ENCODE results near the gene RARS1. TPM values are rescaled to one million over a fixed set of nuclear protein-coding genes. Genes with fewer than 3 reads are reported as not detected.

The RARS1 gene
- polyA plus RNA-seq, 4 donors = 54.8 to 123 (median 68.8) TPM

- Histone ChIP-seq H3K9me3 (ENCODE audit: control insufficient read depth in 2 of 2, insufficient read depth in 1 of 2, low read depth in 1 of 2, low read length in 1 of 2) (no peaks in the 10 kb centered on the region), H3K36me3 (ENCODE audit: control insufficient read depth in 3 of 3, insufficient read depth in 2 of 3, low read depth in 1 of 3, low read length in 3 of 3) (peaks cover 0 to 56% (median 26%) of the 10 kb centered on the region in 3 donors), H3K4me1 (ENCODE audit: control insufficient read depth in 3 of 3, insufficient read depth in 2 of 3, low read depth in 1 of 3, low read length in 2 of 3) (no peaks in the 10 kb centered on the region), H3K4me3 (ENCODE audit: low read depth in 1 of 3, low read length in 3 of 3) (no peak overlapping the region), H3K27ac (ENCODE audit: low read depth in 1 of 3, low read length in 2 of 3) (no peak overlapping the region), H3K27me3 (ENCODE audit: control insufficient read depth in 3 of 3, insufficient read depth in 3 of 3, low read length in 3 of 3) (no peaks in the 10 kb centered on the region)
- no peak for DNase-seq
- WGBS, 3 donors = 86 to 95% (median 89%) methylated on average over 3 of the region's 3 CpGs
- no peak for FAIRE-seq
Measured at GRCh38 chr5:168451565-168451964, 34.7 kb upstream of the RARS1 start.

GRCh38 chr5:168455201-168455600 lies 31.1 kb upstream of the RARS1 start:
- DNase-seq (no peak), FAIRE-seq (no peak)
- no peak overlapping the region for H3K27ac ChIP-seq (ENCODE audit: low read depth in 1 of 3, low read length in 2 of 3)
- H3K9me3 ChIP-seq (ENCODE audit: control insufficient read depth in 2 of 2, insufficient read depth in 1 of 2, low read depth in 1 of 2, low read length in 1 of 2) = peaks cover 0 to 6% of the 10 kb centered on the region in 2 donors
- no peak overlapping the region for H3K4me3 ChIP-seq (ENCODE audit: low read depth in 1 of 3, low read length in 3 of 3)
- H3K27me3 ChIP-seq (ENCODE audit: control insufficient read depth in 3 of 3, insufficient read depth in 3 of 3, low read length in 3 of 3) = no peaks in the 10 kb centered on the region
- H3K4me1 ChIP-seq (ENCODE audit: control insufficient read depth in 3 of 3, insufficient read depth in 2 of 3, low read depth in 1 of 3, low read length in 2 of 3) = no peaks in the 10 kb centered on the region
- H3K36me3 ChIP-seq (ENCODE audit: control insufficient read depth in 3 of 3, insufficient read depth in 2 of 3, low read depth in 1 of 3, low read length in 3 of 3) = peaks cover 0 to 68% (median 22%) of the 10 kb centered on the region in 3 donors
- 90 to 95% (median 93%) methylated on average over 12 of the region's 12 CpGs for WGBS, 3 donors

- Histone ChIP-seq H3K9me3 (ENCODE audit: control insufficient read depth in 2 of 2, insufficient read depth in 1 of 2, low read depth in 1 of 2, low read length in 1 of 2) (peaks cover 0 to 6% of the 10 kb centered on the region in 2 donors), H3K27ac (ENCODE audit: low read depth in 1 of 3, low read length in 2 of 3) (no peak overlapping the region), H3K27me3 (ENCODE audit: control insufficient read depth in 3 of 3, insufficient read depth in 3 of 3, low read length in 3 of 3) (no peaks in the 10 kb centered on the region)
Measured at GRCh38 chr5:168457542-168457941, 28.7 kb upstream of the RARS1 start.

GRCh38 chr5:168460606-168461005 lies 25.7 kb upstream of the RARS1 start:
- no peak for FAIRE-seq
- no peak for DNase-seq
- Histone ChIP-seq H3K9me3 (ENCODE audit: control insufficient read depth in 2 of 2, insufficient read depth in 1 of 2, low read depth in 1 of 2, low read length in 1 of 2) (peaks cover 0 to 6% of the 10 kb centered on the region in 2 donors), H3K27ac (ENCODE audit: low read depth in 1 of 3, low read length in 2 of 3) (no peak overlapping the region), H3K4me3 (ENCODE audit: low read depth in 1 of 3, low read length in 3 of 3) (no peak overlapping the region), H3K36me3 (ENCODE audit: control insufficient read depth in 3 of 3, insufficient read depth in 2 of 3, low read depth in 1 of 3, low read length in 3 of 3) (peaks cover 0 to 82% (median 15%) of the 10 kb centered on the region in 3 donors), H3K4me1 (ENCODE audit: control insufficient read depth in 3 of 3, insufficient read depth in 2 of 3, low read depth in 1 of 3, low read length in 2 of 3) (no peaks in the 10 kb centered on the region), H3K27me3 (ENCODE audit: control insufficient read depth in 3 of 3, insufficient read depth in 3 of 3, low read length in 3 of 3) (no peaks in the 10 kb centered on the region)
- 93 to 97% (median 94%) methylated on average over 9 of the region's 9 CpGs for WGBS, 3 donors

More at GRCh38 chr5:168457542-168457941, 28.7 kb upstream of the RARS1 start:
- Histone ChIP-seq H3K36me3 (ENCODE audit: control insufficient read depth in 3 of 3, insufficient read depth in 2 of 3, low read depth in 1 of 3, low read length in 3 of 3) (peaks cover 0 to 78% (median 21%) of the 10 kb centered on the region in 3 donors), H3K4me1 (ENCODE audit: control insufficient read depth in 3 of 3, insufficient read depth in 2 of 3, low read depth in 1 of 3, low read length in 2 of 3) (no peaks in the 10 kb centered on the region), H3K4me3 (ENCODE audit: low read depth in 1 of 3, low read length in 3 of 3) (no peak overlapping the region)
- DNase-seq = no peak
- no peak for FAIRE-seq
- WGBS, 3 donors = 92 to 98% (median 94%) methylated on average over 3 of the region's 3 CpGs

DNA sequence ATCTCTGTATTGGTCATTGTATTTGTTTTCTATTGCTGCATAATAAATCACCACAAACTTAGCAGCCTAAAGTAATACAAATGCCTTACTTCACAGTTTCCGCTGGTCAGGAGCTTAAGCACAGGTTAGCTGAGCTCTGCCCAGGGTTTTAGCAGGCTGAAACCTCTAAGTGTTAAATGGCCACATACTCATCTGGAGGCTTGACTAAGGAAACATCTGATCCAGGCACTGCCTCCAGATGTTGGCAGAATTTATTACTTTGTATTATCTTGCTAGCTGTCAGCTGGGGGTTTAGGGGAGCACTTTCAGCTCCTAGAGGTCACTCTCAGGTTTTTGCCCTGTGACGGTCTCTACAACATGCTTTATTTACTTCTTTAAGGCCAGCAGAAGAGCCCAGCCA lies 23.2 kb upstream of the RARS1 start:
- no peak for DNase-seq
- H3K4me3 ChIP-seq (ENCODE audit: low read depth in 1 of 3, low read length in 3 of 3) = no peak overlapping the region
- no peaks in the 10 kb centered on the region for H3K27me3 ChIP-seq (ENCODE audit: control insufficient read depth in 3 of 3, insufficient read depth in 3 of 3, low read length in 3 of 3)
- no peaks in the 10 kb centered on the region for H3K9me3 ChIP-seq (ENCODE audit: control insufficient read depth in 2 of 2, insufficient read depth in 1 of 2, low read depth in 1 of 2, low read length in 1 of 2)
- WGBS, 3 donors = 91 to 96% (median 91%) methylated on average over 2 of the region's 2 CpGs
- H3K27ac ChIP-seq (ENCODE audit: low read depth in 1 of 3, low read length in 2 of 3) = no peak overlapping the region
- no peaks in the 10 kb centered on the region for H3K4me1 ChIP-seq (ENCODE audit: control insufficient read depth in 3 of 3, insufficient read depth in 2 of 3, low read depth in 1 of 3, low read length in 2 of 3)
- peaks cover 0 to 79% (median 21%) of the 10 kb centered on the region in 3 donors for H3K36me3 ChIP-seq (ENCODE audit: control insufficient read depth in 3 of 3, insufficient read depth in 2 of 3, low read depth in 1 of 3, low read length in 3 of 3)
- no peak for FAIRE-seq

DNA sequence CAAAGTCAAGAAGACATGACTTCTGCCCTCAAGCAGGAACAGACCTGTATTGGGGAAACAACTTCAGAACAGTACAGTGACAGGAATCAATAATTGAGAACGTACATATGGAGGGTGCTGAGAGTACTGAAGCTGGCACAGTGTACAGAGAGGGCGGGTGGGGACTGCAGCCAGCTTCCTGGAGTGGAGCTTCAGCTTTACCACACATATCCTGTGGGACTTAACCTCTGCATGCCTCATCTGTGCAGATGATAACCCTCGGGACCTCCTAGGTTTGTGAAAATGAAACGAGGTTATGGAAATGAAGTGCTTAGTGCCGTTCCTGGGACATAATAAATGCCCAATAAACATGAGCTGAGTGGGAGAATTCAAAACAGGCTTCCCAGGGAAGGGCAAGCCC lies 22.1 kb upstream of the RARS1 start:
- Histone ChIP-seq H3K4me1 (ENCODE audit: control insufficient read depth in 3 of 3, insufficient read depth in 2 of 3, low read depth in 1 of 3, low read length in 2 of 3) (no peaks in the 10 kb centered on the region), H3K27ac (ENCODE audit: low read depth in 1 of 3, low read length in 2 of 3) (peak overlapping the region in 1 of 3 donors; percentile 12), H3K4me3 (ENCODE audit: low read depth in 1 of 3, low read length in 3 of 3) (no peak overlapping the region), H3K27me3 (ENCODE audit: control insufficient read depth in 3 of 3, insufficient read depth in 3 of 3, low read length in 3 of 3) (no peaks in the 10 kb centered on the region), H3K36me3 (ENCODE audit: control insufficient read depth in 3 of 3, insufficient read depth in 2 of 3, low read depth in 1 of 3, low read length in 3 of 3) (peaks cover 0 to 77% (median 19%) of the 10 kb centered on the region in 3 donors), H3K9me3 (ENCODE audit: control insufficient read depth in 2 of 2, insufficient read depth in 1 of 2, low read depth in 1 of 2, low read length in 1 of 2) (no peaks in the 10 kb centered on the region)
- DNase-seq (no peak), FAIRE-seq (no peak)
- WGBS, 3 donors = 59 to 79% (median 62%) methylated on average over 5 of the region's 5 CpGs

GRCh38 chr5:168464641-168465040 lies 21.6 kb upstream of the RARS1 start:
- 95 to 99% (median 97%) methylated on average over 20 of the region's 20 CpGs for WGBS, 3 donors
- Histone ChIP-seq H3K27me3 (ENCODE audit: control insufficient read depth in 3 of 3, insufficient read depth in 3 of 3, low read length in 3 of 3) (no peaks in the 10 kb centered on the region), H3K36me3 (ENCODE audit: control insufficient read depth in 3 of 3, insufficient read depth in 2 of 3, low read depth in 1 of 3, low read length in 3 of 3) (peaks cover 0 to 76% (median 23%) of the 10 kb centered on the region in 3 donors), H3K4me3 (ENCODE audit: low read depth in 1 of 3, low read length in 3 of 3) (no peak overlapping the region), H3K4me1 (ENCODE audit: control insufficient read depth in 3 of 3, insufficient read depth in 2 of 3, low read depth in 1 of 3, low read length in 2 of 3) (no peaks in the 10 kb centered on the region), H3K9me3 (ENCODE audit: control insufficient read depth in 2 of 2, insufficient read depth in 1 of 2, low read depth in 1 of 2, low read length in 1 of 2) (no peaks in the 10 kb centered on the region), H3K27ac (ENCODE audit: low read depth in 1 of 3, low read length in 2 of 3) (no peak overlapping the region)
- DNase-seq (no peak), FAIRE-seq (no peak)

- H3K4me3 ChIP-seq (ENCODE audit: low read depth in 1 of 3, low read length in 3 of 3) = no peak overlapping the region
- no peaks in the 10 kb centered on the region for H3K27me3 ChIP-seq (ENCODE audit: control insufficient read depth in 3 of 3, insufficient read depth in 3 of 3, low read length in 3 of 3)
- no peak for DNase-seq
- WGBS, 3 donors = 81 to 87% (median 85%) methylated on average over 12 of the region's 12 CpGs
- no peak for FAIRE-seq
- no peaks in the 10 kb centered on the region for H3K9me3 ChIP-seq (ENCODE audit: control insufficient read depth in 2 of 2, insufficient read depth in 1 of 2, low read depth in 1 of 2, low read length in 1 of 2)
- H3K36me3 ChIP-seq (ENCODE audit: control insufficient read depth in 3 of 3, insufficient read depth in 2 of 3, low read depth in 1 of 3, low read length in 3 of 3) = peaks cover 0 to 67% (median 21%) of the 10 kb centered on the region in 3 donors
- no peak overlapping the region for H3K27ac ChIP-seq (ENCODE audit: low read depth in 1 of 3, low read length in 2 of 3)
- H3K4me1 ChIP-seq (ENCODE audit: control insufficient read depth in 3 of 3, insufficient read depth in 2 of 3, low read depth in 1 of 3, low read length in 2 of 3) = no peaks in the 10 kb centered on the region
Measured at GRCh38 chr5:168467755-168468330, 18.4 kb upstream of the RARS1 start.

- H3K27ac ChIP-seq (ENCODE audit: low read depth in 1 of 3, low read length in 2 of 3) = no peak overlapping the region
- H3K9me3 ChIP-seq (ENCODE audit: control insufficient read depth in 2 of 2, insufficient read depth in 1 of 2, low read depth in 1 of 2, low read length in 1 of 2) = no peaks in the 10 kb centered on the region
- peaks cover 0 to 63% (median 21%) of the 10 kb centered on the region in 3 donors for H3K36me3 ChIP-seq (ENCODE audit: control insufficient read depth in 3 of 3, insufficient read depth in 2 of 3, low read depth in 1 of 3, low read length in 3 of 3)
- H3K27me3 ChIP-seq (ENCODE audit: control insufficient read depth in 3 of 3, insufficient read depth in 3 of 3, low read length in 3 of 3) = no peaks in the 10 kb centered on the region
- H3K4me1 ChIP-seq (ENCODE audit: control insufficient read depth in 3 of 3, insufficient read depth in 2 of 3, low read depth in 1 of 3, low read length in 2 of 3) = no peaks in the 10 kb centered on the region
- DNase-seq = no peak
- FAIRE-seq = no peak
- H3K4me3 ChIP-seq (ENCODE audit: low read depth in 1 of 3, low read length in 3 of 3) = no peak overlapping the region
- 88 to 96% (median 96%) methylated on average over 8 of the region's 8 CpGs for WGBS, 3 donors
Measured at GRCh38 chr5:168468836-168469235, 17.4 kb upstream of the RARS1 start.
